DMS53 treated with DMSO at 0.1 percent for 48 hours (cell line): ENCODE results near the gene INHA.

ENCODE experiments used
- DNase-seq: peaks from one replicate; lab custom pipeline; 2025; ENCODE audit not compliant: unreplicated experiment; lab: John Stamatoyannopoulos, UW

INHA gene

GRCh38 chr2:219571311-219572236 is 536 bp upstream of the INHA start, which contains the start of gene OBSL1:
TSS of gene OBSL1 (minus strand) at chr2:219571539. CDS start at chr2:219571232, 307 bp downstream.
- peak; percentile 50 for DNase-seq

DNA sequence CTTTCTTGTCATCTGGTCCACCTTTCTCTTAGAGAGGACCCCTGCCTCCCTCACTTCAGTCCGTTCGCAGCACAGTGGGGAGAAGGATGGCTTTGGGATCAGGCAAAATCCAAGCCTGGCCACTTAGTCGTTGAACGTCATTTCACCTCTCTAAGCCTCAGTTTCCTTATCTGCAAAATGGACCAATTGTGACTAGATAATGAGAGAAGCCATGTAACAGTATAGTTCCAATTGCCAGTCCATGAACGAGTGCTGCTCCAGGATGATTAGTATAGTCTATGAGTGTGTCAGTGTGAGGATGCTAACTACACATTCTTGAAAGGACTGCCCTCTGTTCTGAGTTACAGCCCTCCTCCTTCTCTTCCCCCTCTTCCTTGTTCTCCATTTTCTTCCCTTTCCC is 1.1 kb downstream of the INHA start:
- DNase-seq: peak; percentile 35

DNA sequence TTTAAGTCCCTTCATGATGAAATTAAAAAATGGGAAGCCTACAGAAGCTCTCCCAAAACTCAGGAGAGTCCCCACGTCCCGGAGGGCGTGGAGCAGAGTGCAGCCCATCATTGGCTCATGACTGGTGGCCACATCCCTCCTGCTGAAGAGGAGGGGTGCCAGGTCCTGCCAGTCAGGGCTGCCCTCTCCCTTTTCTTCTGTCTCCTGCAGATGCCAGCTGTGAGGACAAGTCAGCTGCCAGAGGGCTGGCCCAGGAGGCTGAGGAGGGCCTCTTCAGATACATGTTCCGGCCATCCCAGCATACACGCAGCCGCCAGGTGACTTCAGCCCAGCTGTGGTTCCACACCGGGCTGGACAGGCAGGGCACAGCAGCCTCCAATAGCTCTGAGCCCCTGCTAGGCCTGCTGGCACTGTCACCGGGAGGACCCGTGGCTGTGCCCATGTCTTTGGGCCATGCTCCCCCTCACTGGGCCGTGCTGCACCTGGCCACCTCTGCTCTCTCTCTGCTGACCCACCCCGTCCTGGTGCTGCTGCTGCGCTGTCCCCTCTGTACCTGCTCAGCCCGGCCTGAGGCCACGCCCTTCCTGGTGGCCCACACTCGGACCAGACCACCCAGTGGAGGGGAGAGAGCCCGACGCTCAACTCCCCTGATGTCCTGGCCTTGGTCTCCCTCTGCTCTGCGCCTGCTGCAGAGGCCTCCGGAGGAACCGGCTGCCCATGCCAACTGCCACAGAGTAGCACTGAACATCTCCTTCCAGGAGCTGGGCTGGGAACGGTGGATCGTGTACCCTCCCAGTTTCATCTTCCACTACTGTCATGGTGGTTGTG is 2.6 kb downstream of the INHA start:
- peak; percentile 59 for DNase-seq

DNA sequence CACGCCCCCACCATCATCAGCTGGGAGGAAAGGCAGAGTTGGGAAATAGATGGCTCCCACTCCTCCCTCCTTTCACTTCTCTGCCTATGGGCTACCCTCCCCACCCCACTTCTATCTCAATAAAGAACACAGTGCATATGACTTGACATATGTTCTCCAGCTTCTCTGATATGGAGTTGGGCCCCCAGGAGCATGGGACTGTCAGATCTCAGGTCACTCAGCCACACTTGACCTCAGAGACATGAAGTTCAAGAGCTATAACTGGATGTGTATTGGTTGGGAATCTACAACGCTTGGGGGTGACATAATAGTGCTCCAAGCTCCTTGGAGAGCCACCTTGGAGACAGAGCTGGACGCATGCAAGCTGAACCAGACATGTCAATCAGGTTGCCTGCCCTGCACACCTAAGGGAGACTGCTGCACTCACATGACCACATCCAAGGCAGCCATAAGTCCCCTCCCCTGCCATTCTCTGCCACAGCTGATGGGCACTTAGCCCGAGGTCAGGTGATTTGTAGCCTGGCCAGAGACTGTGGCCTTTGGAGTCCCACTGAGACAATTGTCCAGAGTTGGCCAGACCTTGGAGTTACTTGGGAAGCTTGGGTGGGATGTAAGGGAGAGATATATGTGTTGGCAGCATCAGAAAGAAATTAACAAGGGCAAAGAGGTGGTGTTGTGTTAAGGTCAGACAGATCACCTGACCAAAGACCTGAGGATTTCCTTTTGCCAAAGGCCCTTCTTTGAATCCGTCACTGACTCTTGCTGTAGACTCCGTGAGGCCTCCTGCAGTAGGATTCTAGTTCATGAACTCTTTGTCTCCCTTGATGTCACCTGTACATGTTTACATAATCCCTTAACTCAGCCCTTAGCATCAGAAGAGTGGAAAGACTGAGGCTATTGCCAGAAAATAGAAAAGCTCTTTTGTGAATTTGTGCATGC is 3.7 kb downstream of the INHA start:
- no peak for DNase-seq

- DNase-seq: peak; percentile 39
Measured at GRCh38 chr2:219576505-219577388, 4.6 kb downstream of the INHA start.

- no peak for DNase-seq
Measured at GRCh38 chr2:219578811-219579613, 6.9 kb downstream of the INHA start.

GRCh38 chr2:219581346-219581745 is 9.2 kb downstream of the INHA start:
- DNase-seq: no peak

DNA sequence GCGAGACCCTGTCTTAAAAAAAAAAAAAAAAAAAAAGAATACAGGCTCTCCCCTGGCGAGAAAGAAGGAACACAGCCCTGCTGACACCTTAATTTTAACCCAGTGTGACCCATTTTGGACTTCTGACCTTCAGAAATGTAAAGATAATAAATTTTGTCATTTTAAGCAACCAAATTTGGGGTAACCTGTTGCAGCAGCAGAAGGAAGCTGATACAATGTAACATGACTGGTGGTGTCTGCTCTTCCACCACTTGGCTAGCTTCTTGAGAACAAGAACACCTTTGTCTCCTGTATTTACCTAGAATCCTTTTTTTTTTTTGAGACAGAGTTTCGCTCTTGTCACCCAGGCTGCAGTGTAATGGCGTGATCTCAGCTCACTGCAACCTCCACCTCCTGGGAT is 19.0 kb downstream of the INHA start:
- DNase-seq: no peak

- no peak for DNase-seq
Measured at GRCh38 chr2:219592736-219593135, 20.6 kb downstream of the INHA start.

GRCh38 chr2:219593154-219593553 is 21.0 kb downstream of the INHA start:
- DNase-seq: no peak

GRCh38 chr2:219595256-219595655 is 23.1 kb downstream of the INHA start:
- DNase-seq: no peak

GRCh38 chr2:219596954-219597551 is 24.9 kb downstream of the INHA start:
- no peak for DNase-seq

GRCh38 chr2:219597552-219598307 is 25.6 kb downstream of the INHA start, which contains the start of gene STK11IP:
TSS of gene STK11IP (plus strand) at chr2:219597857. CDS start at chr2:219598120, 263 bp downstream.
- peak; percentile 81 for DNase-seq

GRCh38 chr2:219598308-219599078 is 26.4 kb downstream of the INHA start:
- no peak for DNase-seq

DNA sequence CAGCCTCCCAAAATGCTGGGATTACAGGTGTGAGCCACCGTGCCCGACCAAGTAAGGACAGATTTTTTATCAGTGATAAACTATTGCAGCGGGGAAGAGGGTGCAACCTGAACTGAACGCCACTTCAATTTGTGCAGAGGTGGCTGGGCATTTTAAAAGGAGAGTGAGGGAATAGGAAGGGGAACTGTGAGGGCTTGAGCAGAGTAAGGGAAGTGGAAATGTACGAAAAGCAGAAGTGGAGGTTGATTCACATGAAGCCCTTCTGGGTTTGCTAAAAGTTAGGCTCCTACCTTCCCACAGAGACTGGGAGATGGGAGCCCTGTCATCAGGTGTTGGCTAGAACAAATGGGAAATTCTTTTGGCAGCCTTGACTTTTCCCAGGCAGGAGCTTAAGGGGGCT is 31.7 kb downstream of the INHA start:
- no peak for DNase-seq

DNA sequence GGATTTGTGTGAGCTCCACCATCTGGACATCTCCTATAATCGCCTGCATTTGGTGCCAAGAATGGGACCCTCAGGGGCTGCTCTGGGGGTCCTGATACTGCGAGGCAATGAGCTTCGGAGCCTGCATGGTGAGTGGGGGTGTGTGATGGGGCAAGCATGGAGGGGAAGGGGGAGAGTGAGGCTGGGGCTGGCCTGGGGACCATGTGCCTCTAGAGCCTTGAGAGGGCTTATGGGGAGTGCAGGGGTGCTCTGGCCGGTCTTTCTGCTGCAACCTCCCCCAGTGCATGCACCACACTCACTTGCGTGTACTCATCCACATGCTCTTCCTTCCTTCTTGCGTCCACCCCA is 33.5 kb downstream of the INHA start:
- no peak for DNase-seq

DNA sequence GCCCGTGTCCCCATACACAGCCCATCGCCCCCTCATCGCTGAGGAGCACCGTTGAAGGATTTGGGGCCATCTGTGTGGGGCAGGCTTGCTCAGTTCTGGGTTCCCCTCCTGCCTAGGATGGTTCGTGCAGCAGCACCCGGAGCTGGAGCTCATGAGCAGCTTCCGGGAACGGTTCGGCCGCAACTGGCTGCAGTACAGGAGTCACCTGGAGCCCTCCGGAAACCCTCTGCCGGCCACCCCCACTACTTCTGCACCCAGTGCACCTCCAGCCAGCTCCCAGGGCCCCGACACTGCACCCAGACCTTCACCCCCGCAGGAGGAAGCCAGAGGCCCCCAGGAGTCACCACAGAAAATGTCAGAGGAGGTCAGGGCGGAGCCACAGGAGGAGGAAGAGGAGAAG is 35.8 kb downstream of the INHA start:
- no peak for DNase-seq
